ENCODE results near the gene BOK. TPM values are rescaled to one million over a fixed set of nuclear protein-coding genes. Genes with fewer than 3 reads are reported as not detected.

Gene BOK
- total and polyA plus RNA-seq, 9 of the 15 experiments (the other 6 are each of a cell fraction or from before 2014, with no cell fraction given), result 0.03 to 3.3 (median 2.0) TPM; not detected in 1

GRCh38 chr2:241514986-241515737, 43.4 kb upstream of the BOK start:
- intact Hi-C loops (cut with micrococcal nuclease), result no loop called here
- no peaks in the 10 kb centered on the region for H3K9me1 ChIP-seq (ENCODE audit: control insufficient read depth, insufficient read depth, low read length)
- no TSS peak for BruUV-seq (replicated peaks)
- no peaks in the 10 kb centered on the region for H3K4me1 ChIP-seq (replicated peaks in 1 of 2; ENCODE audit: control insufficient read depth in 2 of 2, insufficient read depth in 2 of 2, low read length in 2 of 2)
- TF ChIP-seq RFX7 (CRISPR knock-in tag; IDR thresholded peaks at IDR 0.05), result no peak
- no peak for TF ChIP-seq RBFOX2 (IDR thresholded peaks at IDR 0.05; ENCODE audit: low read depth, low read length)
- TF ChIP-seq SMARCA5 (IDR thresholded peaks at IDR 0.05), result no peak
- no peak for TF ChIP-seq ZNF174 (CRISPR knock-in tag; IDR thresholded peaks at IDR 0.05)
- no peak for TF ChIP-seq MTF1 (CRISPR knock-in tag; IDR thresholded peaks at IDR 0.05; ENCODE audit: borderline replicate concordance)
- no peak for TF ChIP-seq TGIF2 (CRISPR knock-in tag; IDR thresholded peaks at IDR 0.05)
- no peaks in the 10 kb centered on the region; the same call in 1 of the 2 replicates for H3K9me3 ChIP-seq (replicated peaks; ENCODE audit: control insufficient read depth, insufficient read depth, low read depth, low read length)
- H3K4me2 ChIP-seq (ENCODE audit: insufficient read depth, low read length), result no peak overlapping the region
- ATAC-seq (no peak; the same call in 2 of the 3 replicates), FAIRE-seq (no peak), DNase-seq (ENCODE audit: extremely low read depth in 1 of 4, low spot score in 3 of 4) (no peak)
- H4K20me1 ChIP-seq (replicated peaks; ENCODE audit: control insufficient read depth, insufficient read depth, low read length), result no peaks in the 10 kb centered on the region
- CTCF ChIA-PET (ENCODE audit: low intra/inter-chr PET ratio), result no interaction called here
- H3K27ac ChIP-seq (ENCODE audit: extremely low read depth, low read depth, low read length), result peak overlapping the region; percentile 32; the same call in 1 of the 3 replicates
- H3K27me3 ChIP-seq (ENCODE audit: control insufficient read depth in 2 of 2, insufficient read depth in 2 of 2, low read length in 2 of 2), result no peaks in the 10 kb centered on the region
- H3K79me2 ChIP-seq (ENCODE audit: control insufficient read depth, insufficient read depth, low read length), result no peaks in the 10 kb centered on the region
- POLR2A ChIA-PET, result interaction anchor here (0.6 to 0.9 kb wide), 3 partner anchors 9 to 93 kb away, joined by 3 read pairs; no protein-coding TSS in a partner anchor
- no peak overlapping the region for H3K4me3 ChIP-seq
- in situ Hi-C loops (cut with MboI), result no loop called here
- WGBS (ENCODE audit: insufficient coverage, low coverage, missing lambda C conversion rate), result 46% methylated on average over 8 of the region's 10 CpGs
- no peak overlapping the region for H3K9ac ChIP-seq (ENCODE audit: insufficient read depth in 1 of 2, low read depth in 2 of 2, low read length in 2 of 2)
- H3K36me3 ChIP-seq (ENCODE audit: control insufficient read depth, insufficient read depth, low read length), result no peaks in the 10 kb centered on the region
- H2AFZ ChIP-seq (ENCODE audit: low read depth, low read length), result peak overlapping the region; percentile 65

Measured in K562 (cell line).